Trophoblast cell (in vitro differentiated cells and primary cell): Measurements from ENCODE around the gene GMPPB.

Source experiments
- DNase-seq, 2 donors: peaks; one replicate each; pipeline ENCODE4 v3.0.0-alpha.2; 2016
- H2AFZ ChIP-seq: 2 replicates; pipeline ENCODE4 v1.6.1; 2013; ENCODE audit warnings: low read length, moderate library complexity, mild to moderate bottlenecking; ENCODE audit not compliant: insufficient read depth, poor library complexity
- H2AK5ac ChIP-seq: 2 replicates; pipeline ENCODE4 v1.6.1; 2013; ENCODE audit warnings: mild to moderate bottlenecking, low read length
- H2BK120ac ChIP-seq: 2 replicates; pipeline ENCODE4 v1.6.1; 2013; ENCODE audit warnings: low read length, mild to moderate bottlenecking, moderate library complexity; ENCODE audit not compliant: insufficient read depth, poor library complexity
- H2BK12ac ChIP-seq: 2 replicates; pipeline ENCODE4 v1.6.1; 2013; ENCODE audit warnings: mild to moderate bottlenecking, low read length, moderate library complexity
- H2BK5ac ChIP-seq: 2 replicates; pipeline ENCODE4 v1.6.1; 2013; ENCODE audit warnings: low read length, low read depth, moderate library complexity, mild to moderate bottlenecking; ENCODE audit not compliant: poor library complexity
- H3K14ac ChIP-seq: 2 replicates; pipeline ENCODE4 v1.6.1; 2013; ENCODE audit warnings: mild to moderate bottlenecking, low read length
- H3K18ac ChIP-seq: 2 replicates; pipeline ENCODE4 v1.6.1; 2013; ENCODE audit warnings: mild to moderate bottlenecking, low read length
- H3K23ac ChIP-seq: 2 replicates; pipeline ENCODE4 v1.6.1; 2013; ENCODE audit warnings: low read length
- H3K27ac ChIP-seq: 2 replicates; pipeline ENCODE4 v1.5.1; 2013; ENCODE audit warnings: low read depth, mild to moderate bottlenecking, inconsistent platforms, low read length, moderate library complexity
- H3K27me3 ChIP-seq: 2 replicates; pipeline ENCODE4 v1.6.1; 2013; ENCODE audit warnings: inconsistent platforms, mild to moderate bottlenecking, low read length, moderate library complexity; ENCODE audit not compliant: insufficient read depth
- H3K36me3 ChIP-seq, 2 experiments: 1 replicate in 1 of 2; 2 replicates in 1 of 2; pipeline ENCODE4 v1.6.1; 2013; ENCODE audit warnings: low read length in 2 of 2, mild to moderate bottlenecking in 2 of 2, moderate library complexity in 1 of 2; ENCODE audit not compliant: insufficient read depth in 2 of 2, control insufficient read depth in 1 of 2
- H3K4ac ChIP-seq: 2 replicates; pipeline ENCODE4 v1.6.1; 2013; ENCODE audit warnings: low read depth, mild to moderate bottlenecking, low read length, moderate library complexity
- H3K4me1 ChIP-seq, 2 experiments: 1 replicate in 1 of 2; 2 replicates in 1 of 2; pipeline ENCODE4 v1.6.1; 2013; ENCODE audit warnings: low read length in 2 of 2, mild to moderate bottlenecking in 2 of 2, moderate library complexity in 1 of 2; ENCODE audit not compliant: insufficient read depth in 2 of 2, control insufficient read depth in 1 of 2
- H3K4me2 ChIP-seq: 2 replicates; pipeline ENCODE4 v1.6.1; 2013; ENCODE audit warnings: inconsistent platforms, mild to moderate bottlenecking, low read length, moderate library complexity
- H3K4me3 ChIP-seq: 2 replicates; pipeline ENCODE4 v1.5.1; 2013; ENCODE audit warnings: mild to moderate bottlenecking, low read depth, low read length, inconsistent platforms
- H3K79me1 ChIP-seq: one replicate; pipeline ENCODE4 v1.6.1; 2013; ENCODE audit warnings: low read length
- H3K79me2 ChIP-seq: 2 replicates; pipeline ENCODE4 v1.6.1; 2013; ENCODE audit warnings: low read length, mild to moderate bottlenecking; ENCODE audit not compliant: control insufficient read depth, insufficient read depth, poor library complexity
- H3K9ac ChIP-seq: 2 replicates; pipeline ENCODE4 v1.6.1; 2013; ENCODE audit warnings: mild to moderate bottlenecking, low read length
- H3K9me3 ChIP-seq: 2 replicates; pipeline ENCODE4 v1.6.1; 2013; ENCODE audit warnings: low read depth, mild to moderate bottlenecking, control low read depth, inconsistent platforms, low read length; ENCODE audit not compliant: insufficient read depth
- H4K12ac ChIP-seq: 2 replicates; pipeline ENCODE4 v1.6.1; 2013; ENCODE audit warnings: low read depth, mild to moderate bottlenecking, low read length, moderate library complexity
- H4K8ac ChIP-seq: 2 replicates; pipeline ENCODE4 v1.6.1; 2013; ENCODE audit warnings: low read depth, mild to moderate bottlenecking, low read length, moderate library complexity
- H4K91ac ChIP-seq: one replicate; pipeline ENCODE4 v1.6.1; 2013; ENCODE audit warnings: low read depth, mild to moderate bottlenecking, low read length, moderate library complexity
- WGBS: extraction: QIAGEN DNeasy Blood & Tissue Kit; methylation state at CpG from one replicate; pipeline ENCODE4 v1.1.7; 2013; ENCODE audit warnings: missing lambda C conversion rate; ENCODE audit not compliant: insufficient read length, insufficient coverage; ENCODE audit errors: extremely low coverage; 5-methylcytosine and 5-hydroxymethylcytosine counted together

The GMPPB gene

DNA sequence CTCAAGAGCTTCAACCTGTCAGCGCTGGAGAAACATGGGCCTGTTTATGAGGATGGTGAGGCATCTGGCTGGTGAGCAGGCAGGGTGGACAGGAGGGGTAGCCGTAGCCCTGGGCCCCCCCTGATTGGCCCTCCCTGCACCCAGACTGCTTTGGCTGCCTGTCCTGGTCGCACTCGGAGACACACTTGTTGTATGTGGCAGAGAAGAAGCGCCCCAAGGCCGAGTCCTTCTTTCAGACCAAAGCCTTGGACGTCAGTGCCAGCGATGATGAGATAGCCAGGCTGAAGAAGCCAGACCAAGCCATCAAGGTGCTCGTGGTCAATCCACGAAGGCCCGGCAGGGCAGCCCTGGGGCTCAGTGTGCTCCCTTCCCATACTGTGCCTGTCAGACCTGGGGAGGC lies 47.8 kb downstream of the GMPPB start:
- Histone ChIP-seq H3K4me2 (no peak overlapping the region), H3K36me3 (peaks cover 50 to 55% of the 10 kb centered on the region in 2 experiments), H3K14ac (no peak overlapping the region), H4K12ac (no peak overlapping the region), H4K91ac (no peak overlapping the region), H3K4me3 (no peak overlapping the region), H3K9me3 (no peaks in the 10 kb centered on the region), H3K79me1 (peaks cover 13% of the 10 kb centered on the region), H2AFZ (no peak overlapping the region), H2AK5ac (no peak overlapping the region), H3K27me3 (no peaks in the 10 kb centered on the region), H3K27ac (no peak overlapping the region), H3K9ac (no peak overlapping the region), H2BK5ac (no peak overlapping the region), H3K79me2 (peaks cover 11% of the 10 kb centered on the region), H3K4ac (no peak overlapping the region), H4K8ac (no peak overlapping the region), H2BK12ac (no peak overlapping the region), H3K18ac (no peak overlapping the region), H2BK120ac (no peak overlapping the region), H3K23ac (no peak overlapping the region), H3K4me1 (peaks cover 9 to 14% of the 10 kb centered on the region in 2 experiments)
- WGBS: no CpG with 5 or more reads among the region's 11 CpGs
- DNase-seq: no peak

DNA sequence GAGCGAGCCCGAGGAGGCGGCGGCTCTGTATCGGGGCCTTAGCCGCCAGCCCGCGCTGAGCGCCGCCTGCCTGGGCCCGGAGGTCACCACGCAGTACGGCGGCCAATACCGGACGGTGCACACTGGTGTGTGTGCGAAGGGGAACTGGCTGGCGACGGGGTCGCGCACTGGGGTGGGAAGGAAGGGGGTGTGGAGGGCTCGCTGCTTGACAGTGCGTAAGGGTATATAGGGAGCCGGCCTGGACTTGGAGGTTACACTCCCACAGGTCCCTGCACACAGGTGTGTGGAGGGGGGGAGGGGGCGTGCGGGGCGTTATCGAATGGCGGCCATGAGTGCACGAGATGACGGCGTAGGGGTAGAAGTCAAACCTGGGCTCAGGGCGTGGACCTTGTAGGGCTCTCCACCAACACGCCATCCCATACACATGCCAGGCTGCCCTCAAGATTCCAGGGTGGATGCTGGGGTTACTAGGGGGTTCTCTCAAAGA lies 49.2 kb downstream of the GMPPB start:
- peak overlapping the region; percentile 18 for H3K27ac ChIP-seq
- WGBS: no CpG with 5 or more reads among the region's 34 CpGs
- peak overlapping the region; percentile 65 for H4K12ac ChIP-seq

DNA sequence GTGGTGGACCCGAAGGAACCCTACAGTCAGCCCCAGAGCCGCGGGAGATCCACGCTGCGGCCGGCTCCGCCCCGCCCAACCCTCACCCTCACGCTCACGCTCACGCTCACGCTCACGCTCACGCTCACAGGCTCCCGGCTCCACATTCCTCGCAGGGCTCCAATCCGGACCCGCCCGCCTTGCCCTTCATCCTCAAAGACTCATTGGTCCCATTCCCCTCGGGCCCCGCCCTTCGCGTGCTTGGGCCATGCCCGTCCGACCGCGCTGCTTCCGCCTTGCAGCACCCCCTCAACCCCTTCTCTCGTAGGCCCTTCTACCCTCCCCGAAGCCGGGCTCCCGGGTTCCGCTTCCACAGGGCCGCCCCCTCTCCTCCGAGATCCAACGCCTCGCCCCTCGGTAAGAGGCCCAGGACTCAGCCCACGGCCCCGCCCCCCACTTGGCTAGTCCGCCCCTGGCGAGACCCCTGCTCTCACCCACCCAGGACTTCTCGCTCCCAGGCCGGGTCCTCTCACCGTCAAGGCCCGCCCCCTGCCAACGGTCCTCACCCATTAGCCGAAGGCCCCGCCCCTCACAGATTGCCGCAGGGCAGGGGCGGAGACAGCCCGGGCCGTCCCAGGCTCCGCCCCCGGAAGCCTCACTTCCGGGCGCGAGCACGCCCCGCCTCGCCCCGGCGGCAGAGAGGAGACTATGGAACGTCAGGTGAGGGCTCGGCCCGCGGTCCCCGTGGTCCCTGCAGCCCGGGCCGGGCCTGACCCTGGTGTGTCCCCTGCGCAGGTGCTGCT lies 49.8 kb downstream of the GMPPB start, which contains the start of gene APEH:
Gene APEH (plus strand): TSS at position 637 of the 782 bp plus-strand sequence. CDS start 51 bp downstream, at position 688.
- Histone ChIP-seq H3K4me2 (peak within 1 kb of the TSS; percentile 85), H3K27ac (peak within 1 kb of the TSS; percentile 81), H2AK5ac (peak within 1 kb of the TSS; percentile 72), H3K79me1 (peaks cover 13% of the 10 kb centered on the region), H3K23ac (no peak within 1 kb of the TSS), H2BK5ac (peak within 1 kb of the TSS; percentile 57), H3K36me3 (peaks cover 30 to 35% of the 10 kb centered on the region in 2 experiments), H2BK12ac (peak within 1 kb of the TSS; percentile 4), H3K9ac (peak within 1 kb of the TSS; percentile 88), H4K91ac (peak within 1 kb of the TSS; percentile 92), H3K4me3 (peak within 1 kb of the TSS; percentile 94), H4K12ac (peak within 1 kb of the TSS; percentile 65), H3K4me1 (peaks cover 15 to 21% of the 10 kb centered on the region in 2 experiments), H2BK120ac (peak within 1 kb of the TSS; percentile 48), H4K8ac (peak within 1 kb of the TSS; percentile 89), H3K27me3 (no peaks in the 10 kb centered on the region), H3K14ac (peak within 1 kb of the TSS; percentile 78), H3K4ac (peak within 1 kb of the TSS; percentile 50), H3K79me2 (peaks cover 11% of the 10 kb centered on the region), H2AFZ (peak within 1 kb of the TSS; percentile 38), H3K18ac (peak within 1 kb of the TSS; percentile 70), H3K9me3 (no peaks in the 10 kb centered on the region)
- no CpG with 5 or more reads among the region's 71 CpGs for WGBS
- DNase-seq: peak; percentile 92 to 98

More for the DNA sequence above, 49.2 kb downstream of the GMPPB start:
- Histone ChIP-seq H3K18ac (peak overlapping the region; percentile 42), H2BK120ac (peak overlapping the region; percentile 4), H3K4ac (peak overlapping the region; percentile 14), H2AFZ (peak overlapping the region; percentile 2), H3K23ac (no peak overlapping the region), H3K79me2 (peaks cover 11% of the 10 kb centered on the region), H3K4me1 (peaks cover 9 to 15% of the 10 kb centered on the region in 2 experiments), H3K79me1 (peaks cover 13% of the 10 kb centered on the region), H3K36me3 (peaks cover 37 to 41% of the 10 kb centered on the region in 2 experiments), H2BK5ac (peak overlapping the region; percentile 28), H4K91ac (peak overlapping the region; percentile 44), H4K8ac (peak overlapping the region; percentile 44), H3K4me2 (peak overlapping the region; percentile 85), H3K14ac (peak overlapping the region; percentile 46), H3K4me3 (peak overlapping the region; percentile 94), H3K9ac (peak overlapping the region; percentile 88), H3K27me3 (no peaks in the 10 kb centered on the region), H2BK12ac (no peak overlapping the region), H3K9me3 (no peaks in the 10 kb centered on the region), H2AK5ac (peak overlapping the region; percentile 16)
- DNase-seq: no peak

DNA sequence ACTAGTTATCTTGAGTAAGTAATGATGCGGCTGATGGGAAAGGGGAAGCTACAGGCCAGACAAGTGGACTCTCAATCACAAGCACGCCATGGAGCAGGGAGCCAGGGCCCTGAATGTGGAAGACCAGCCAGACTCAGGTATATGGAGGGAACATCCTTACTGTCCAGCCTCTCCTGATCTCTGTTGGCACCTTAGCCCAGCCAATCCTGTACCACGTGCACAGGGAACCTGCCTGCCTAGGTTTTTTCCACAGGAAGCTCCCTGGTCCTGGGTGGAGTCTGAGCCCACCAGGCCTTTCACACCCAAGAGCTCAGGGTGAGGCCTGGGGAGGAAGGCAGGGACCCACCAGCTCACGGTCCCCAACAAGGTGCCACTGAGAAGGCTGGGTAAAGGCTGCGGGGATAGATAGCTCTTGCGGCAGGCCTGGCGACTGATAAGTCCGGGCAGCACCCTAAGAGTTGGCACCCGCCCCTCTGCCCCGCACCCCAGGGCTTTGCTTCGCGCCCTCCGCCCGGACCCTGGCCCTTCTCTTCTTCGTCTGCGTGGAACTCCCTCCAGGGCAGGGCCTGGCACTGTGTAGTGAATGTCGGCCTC lies 50.5 kb downstream of the GMPPB start:
- Histone ChIP-seq H3K9me3 (no peaks in the 10 kb centered on the region), H4K8ac (peak overlapping the region; percentile 89), H3K14ac (peak overlapping the region; percentile 78), H3K36me3 (peaks cover 24 to 28% of the 10 kb centered on the region in 2 experiments), H4K12ac (peak overlapping the region; percentile 20), H3K23ac (no peak overlapping the region), H2BK12ac (peak overlapping the region; percentile 4), H3K4ac (peak overlapping the region; percentile 50), H3K4me3 (peak overlapping the region; percentile 74), H3K9ac (peak overlapping the region; percentile 67), H3K79me2 (peaks cover 11% of the 10 kb centered on the region), H3K27ac (peak overlapping the region; percentile 81), H4K91ac (peak overlapping the region; percentile 92), H3K27me3 (no peaks in the 10 kb centered on the region), H2AFZ (peak overlapping the region; percentile 38), H2BK120ac (peak overlapping the region; percentile 48), H2AK5ac (peak overlapping the region; percentile 72), H3K4me1 (peaks cover 19 to 26% of the 10 kb centered on the region in 2 experiments), H3K79me1 (peaks cover 15% of the 10 kb centered on the region), H3K4me2 (peak overlapping the region; percentile 76), H2BK5ac (peak overlapping the region; percentile 57), H3K18ac (peak overlapping the region; percentile 70)
- no CpG with 5 or more reads among the region's 17 CpGs for WGBS
- peak in 1 of 2 donors; percentile 25 for DNase-seq
